Neural crest cell (in vitro differentiated cells): ENCODE results near the gene ADAM30. TPM values are rescaled to one million over a fixed set of nuclear protein-coding genes. Genes with fewer than 3 reads are reported as not detected.

Source experiments
- DNase-seq: peaks from one replicate; pipeline ENCODE4 v3.0.0; 2021; ENCODE audit warnings: low read depth, mixed read lengths, low spot score
- H3K27ac Mint-ChIP-seq: one replicate; pipeline ENCODE4 v1.8.0; 2021; ENCODE audit warnings: mild to moderate bottlenecking, mixed read lengths; ENCODE audit not compliant: unreplicated experiment
- H3K27me3 Mint-ChIP-seq: 2 replicates; pipeline ENCODE4 v1.8.0; 2021; ENCODE audit warnings: low read depth, mild to moderate bottlenecking, mixed read lengths
- H3K36me3 Mint-ChIP-seq: 2 replicates; pipeline ENCODE4 v1.8.0; 2021; ENCODE audit warnings: low read depth, mild to moderate bottlenecking, mixed read lengths
- H3K4me1 Mint-ChIP-seq: 2 replicates; pipeline ENCODE4 v1.8.0; 2021; ENCODE audit warnings: mixed read lengths
- H3K4me3 Mint-ChIP-seq: one replicate; pipeline ENCODE4 v1.8.0; 2021; ENCODE audit warnings: mild to moderate bottlenecking, mixed read lengths
- H3K9me3 Mint-ChIP-seq: 2 replicates; pipeline ENCODE4 v1.8.0; 2021; ENCODE audit warnings: mixed read lengths
- total RNA-seq: library from RNA; stranded (reverse); gene quantifications from 2 replicates; pipeline ENCODE4 v1.2.1, GENCODE V29; 2021
- TF ChIP-seq, protein P1 (sequence below): fragments of 200-600 bp; sonication (generic); conservative IDR thresholded peaks from 2 replicates; pipeline ENCODE4 v1.5.0; 2021; ENCODE audit warnings: antibody characterized with exemption, mild to moderate bottlenecking

The ADAM30 gene
- total RNA-seq, 1 donor from 2014 or later = not detected

DNA sequence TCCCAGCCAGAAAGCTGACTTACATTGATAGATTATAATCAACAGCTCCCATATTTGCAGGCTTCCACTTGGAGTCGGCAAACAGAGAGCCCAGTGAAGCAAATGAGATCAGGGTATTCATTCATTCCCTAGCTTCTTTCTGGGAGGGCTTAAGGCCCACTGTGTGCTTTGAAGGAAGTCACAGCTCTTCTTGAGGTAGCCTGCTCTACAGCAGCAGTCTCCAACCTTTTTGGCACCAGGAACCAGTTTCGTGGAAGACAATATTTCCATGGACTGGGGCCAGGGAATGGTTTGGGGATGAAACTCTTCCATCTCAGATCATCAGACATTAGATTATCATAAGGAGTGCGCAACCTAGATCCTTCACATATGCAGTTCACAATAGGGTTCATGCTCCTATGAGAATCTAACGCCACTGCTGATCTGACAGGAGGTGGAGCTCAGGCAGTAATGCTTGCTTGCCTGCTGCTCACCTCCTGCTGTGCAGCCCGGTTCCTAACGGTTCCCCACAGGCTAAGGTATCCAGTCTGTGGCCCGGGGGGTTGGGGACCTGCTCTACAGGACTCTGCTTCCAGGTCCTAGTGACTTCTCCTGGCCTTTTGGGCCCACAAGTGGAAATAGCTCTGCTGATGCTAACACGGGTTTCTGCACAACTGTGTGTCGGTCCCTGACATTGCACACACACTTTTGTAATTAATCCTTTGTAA, 13.7 kb upstream of the ADAM30 start:
- Mint-ChIP-seq H3K27ac (no peak overlapping the region), H3K36me3 (peaks cover 16% of the 10 kb centered on the region), H3K27me3 (no peaks in the 10 kb centered on the region), H3K4me3 (no peak overlapping the region), H3K9me3 (peaks cover 4% of the 10 kb centered on the region), H3K4me1 (no peaks in the 10 kb centered on the region)
- DNase-seq = no peak
- TF ChIP-seq, protein P1, sequence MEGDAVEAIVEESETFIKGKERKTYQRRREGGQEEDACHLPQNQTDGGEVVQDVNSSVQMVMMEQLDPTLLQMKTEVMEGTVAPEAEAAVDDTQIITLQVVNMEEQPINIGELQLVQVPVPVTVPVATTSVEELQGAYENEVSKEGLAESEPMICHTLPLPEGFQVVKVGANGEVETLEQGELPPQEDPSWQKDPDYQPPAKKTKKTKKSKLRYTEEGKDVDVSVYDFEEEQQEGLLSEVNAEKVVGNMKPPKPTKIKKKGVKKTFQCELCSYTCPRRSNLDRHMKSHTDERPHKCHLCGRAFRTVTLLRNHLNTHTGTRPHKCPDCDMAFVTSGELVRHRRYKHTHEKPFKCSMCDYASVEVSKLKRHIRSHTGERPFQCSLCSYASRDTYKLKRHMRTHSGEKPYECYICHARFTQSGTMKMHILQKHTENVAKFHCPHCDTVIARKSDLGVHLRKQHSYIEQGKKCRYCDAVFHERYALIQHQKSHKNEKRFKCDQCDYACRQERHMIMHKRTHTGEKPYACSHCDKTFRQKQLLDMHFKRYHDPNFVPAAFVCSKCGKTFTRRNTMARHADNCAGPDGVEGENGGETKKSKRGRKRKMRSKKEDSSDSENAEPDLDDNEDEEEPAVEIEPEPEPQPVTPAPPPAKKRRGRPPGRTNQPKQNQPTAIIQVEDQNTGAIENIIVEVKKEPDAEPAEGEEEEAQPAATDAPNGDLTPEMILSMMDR = no peak

DNA sequence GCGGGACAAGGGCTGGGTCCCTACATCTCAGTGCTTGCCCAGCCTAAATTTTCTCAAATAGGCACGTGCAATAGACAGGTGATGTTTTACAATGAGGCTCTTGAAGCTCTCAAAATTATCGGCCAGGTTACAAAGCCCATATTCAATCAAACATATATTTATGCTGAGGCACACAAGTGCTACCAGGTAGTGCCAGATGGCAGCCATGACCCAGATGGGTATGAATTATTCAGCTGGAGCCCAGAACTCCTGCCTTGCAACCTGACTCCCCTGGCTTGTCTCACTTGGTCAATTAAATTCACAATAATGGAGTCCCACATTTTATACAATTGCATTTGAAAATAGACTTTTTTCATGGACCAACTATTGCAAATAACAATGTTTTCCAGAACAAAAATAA, 12.3 kb upstream of the ADAM30 start:
- no peak for DNase-seq
- Mint-ChIP-seq H3K36me3 (peaks cover 9% of the 10 kb centered on the region), H3K27ac (no peak overlapping the region), H3K4me1 (no peaks in the 10 kb centered on the region), H3K27me3 (no peaks in the 10 kb centered on the region), H3K9me3 (peaks cover 6% of the 10 kb centered on the region), H3K4me3 (no peak overlapping the region)
- TF ChIP-seq, protein P1 = no peak

DNA sequence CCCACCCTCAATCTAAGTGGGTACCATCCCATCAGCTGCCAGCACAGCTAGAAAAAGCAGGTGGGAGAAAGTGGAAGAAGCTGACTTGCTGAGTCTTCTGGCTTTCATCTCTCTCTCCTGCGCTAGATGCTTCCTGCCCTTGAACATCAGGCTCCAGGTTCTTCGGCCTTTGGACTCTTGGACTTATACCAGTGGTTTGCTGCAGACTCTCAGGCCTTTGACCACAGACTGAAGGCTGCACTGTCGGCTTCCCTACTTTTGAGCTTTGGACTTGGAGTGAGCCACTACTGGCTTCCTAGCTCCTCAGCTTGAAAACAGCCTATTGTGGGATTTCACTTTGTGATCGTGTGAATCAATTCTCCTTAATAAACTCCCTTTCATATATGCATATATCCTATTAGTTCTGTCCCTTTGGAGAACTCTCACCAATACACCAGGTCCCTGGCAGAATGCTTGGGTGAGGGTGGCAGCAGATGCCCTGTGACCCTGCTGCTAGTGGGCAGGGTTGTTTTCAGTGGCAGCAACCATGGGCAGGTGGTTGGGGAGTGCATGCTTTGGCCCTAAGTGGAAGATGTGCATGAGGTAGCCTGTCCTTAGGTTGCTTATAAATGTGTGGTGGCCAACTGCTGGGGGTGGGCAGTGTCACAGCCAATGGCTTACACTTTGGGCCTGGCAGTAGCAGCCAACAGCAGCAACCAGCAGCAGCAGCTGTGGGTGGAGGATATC, 10.8 kb upstream of the ADAM30 start:
- TF ChIP-seq, protein P1 = no peak
- Mint-ChIP-seq H3K9me3 (peaks cover 6% of the 10 kb centered on the region), H3K27me3 (no peaks in the 10 kb centered on the region), H3K27ac (no peak overlapping the region), H3K36me3 (peaks cover 6% of the 10 kb centered on the region), H3K4me1 (no peaks in the 10 kb centered on the region), H3K4me3 (no peak overlapping the region)
- no peak for DNase-seq

DNA sequence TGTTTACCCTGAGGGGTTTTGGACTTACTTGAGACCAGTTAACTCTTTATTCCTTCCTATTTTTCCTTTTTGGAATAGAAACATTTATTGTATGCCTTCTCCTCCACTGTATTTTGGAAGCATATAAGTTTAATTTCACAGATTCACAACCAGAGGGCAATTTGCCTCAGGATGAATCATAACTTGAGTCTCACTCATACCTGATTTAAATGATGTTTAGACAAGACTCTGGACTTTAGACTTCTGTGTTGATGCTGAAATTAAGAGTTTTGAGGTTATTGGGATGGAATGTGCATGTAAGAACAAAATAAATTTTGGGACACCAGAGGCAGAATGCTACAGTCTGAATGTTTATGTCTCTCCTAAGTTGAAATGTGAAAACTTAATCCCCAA, 7.1 kb upstream of the ADAM30 start:
- no peak overlapping the region for H3K4me3 Mint-ChIP-seq
- no peaks in the 10 kb centered on the region for H3K4me1 Mint-ChIP-seq
- peaks cover 6% of the 10 kb centered on the region for H3K9me3 Mint-ChIP-seq
- TF ChIP-seq, protein P1 = no peak
- peaks cover 6% of the 10 kb centered on the region for H3K36me3 Mint-ChIP-seq
- no peak overlapping the region for H3K27ac Mint-ChIP-seq
- DNase-seq = no peak
- H3K27me3 Mint-ChIP-seq = no peaks in the 10 kb centered on the region

DNA sequence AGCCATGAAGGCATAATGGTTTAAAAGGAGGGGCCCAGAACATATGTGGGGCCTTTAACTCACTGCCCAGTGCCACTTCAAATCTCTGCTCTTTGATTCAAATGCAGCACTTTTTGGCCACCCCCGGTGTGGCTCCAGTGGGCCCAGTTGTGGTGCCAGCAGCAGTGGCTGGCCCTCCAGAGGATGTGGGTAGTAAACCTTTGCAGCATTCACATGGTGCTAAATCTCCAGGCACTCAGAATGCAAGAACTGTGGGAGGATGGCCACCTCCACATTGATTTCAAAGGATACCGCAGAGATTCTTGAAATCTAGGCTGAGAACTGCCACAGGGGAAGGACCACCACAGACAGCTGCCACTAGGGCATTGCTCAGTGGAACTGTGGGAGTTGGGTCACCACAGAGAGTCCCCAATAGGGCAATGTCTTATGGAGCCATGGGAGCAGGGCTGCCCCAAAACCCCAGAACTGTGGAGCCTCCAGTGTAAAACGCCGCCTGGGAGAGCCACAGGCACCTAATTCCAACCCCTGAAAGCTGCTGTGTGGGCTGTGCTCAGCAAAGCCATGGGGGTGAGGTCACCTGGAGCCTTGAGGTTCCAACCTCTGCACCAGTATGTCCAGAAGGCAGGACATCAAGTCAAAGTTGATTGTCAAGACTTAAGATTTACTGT, 6.6 kb upstream of the ADAM30 start:
- H3K27me3 Mint-ChIP-seq = no peaks in the 10 kb centered on the region
- TF ChIP-seq, protein P1 = no peak

More for the DNA sequence above, 6.6 kb upstream of the ADAM30 start:
- Mint-ChIP-seq H3K27ac (no peak overlapping the region), H3K4me3 (no peak overlapping the region), H3K9me3 (peaks cover 6% of the 10 kb centered on the region), H3K36me3 (peaks cover 6% of the 10 kb centered on the region), H3K4me1 (no peaks in the 10 kb centered on the region)
- no peak for DNase-seq
